ENCODE results near the gene ASPSCR1. TPM values are rescaled to one million over a fixed set of nuclear protein-coding genes. Genes with fewer than 3 reads are reported as not detected.

ASPSCR1 gene
- total and polyA plus RNA-seq, 2 of the 13 experiments (the other 11 are each of a cell fraction or from before 2014, with no cell fraction given) = 274 to 314 TPM

DNA sequence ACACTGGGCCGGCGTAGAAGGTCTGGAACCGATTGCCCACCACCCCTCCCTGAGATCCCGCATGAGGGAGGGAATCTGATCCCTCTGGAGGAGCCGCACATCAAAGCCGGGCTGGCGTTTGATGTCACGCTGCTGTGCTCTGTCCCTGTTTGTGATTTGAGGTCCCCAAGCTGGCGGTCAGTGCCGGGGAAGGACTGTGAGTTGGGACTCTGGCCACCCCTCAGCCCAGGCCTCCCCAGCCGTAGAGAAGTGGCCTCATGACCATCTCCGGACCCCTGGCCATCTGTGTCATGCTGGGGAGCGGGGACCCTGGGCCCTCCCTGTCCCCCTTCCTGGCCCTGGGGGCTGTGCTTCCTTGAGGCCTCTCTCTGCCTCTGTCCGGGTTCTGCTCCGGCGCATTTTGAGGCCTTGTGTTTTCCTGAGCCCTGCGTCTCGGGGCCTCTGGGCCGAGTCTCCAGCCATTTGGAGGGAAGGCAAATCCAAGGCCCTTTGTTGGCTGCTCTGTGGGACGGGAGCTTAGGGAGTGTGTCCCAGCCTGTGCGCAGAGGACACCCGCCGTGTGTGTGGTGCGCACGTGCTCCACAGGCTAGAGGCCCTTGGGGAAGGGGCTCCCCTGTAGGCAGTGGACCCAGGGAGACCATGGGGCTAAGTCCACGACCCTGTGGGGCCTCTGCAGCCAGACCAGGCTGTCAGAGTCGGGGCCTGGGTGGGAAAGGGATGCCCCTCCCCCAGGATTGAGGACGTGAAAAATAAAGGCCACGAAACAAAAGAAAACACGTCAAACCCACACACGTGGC is 15.1 kb downstream of the ASPSCR1 start (continued):
- TF ChIP-seq ATRX (CRISPR knock-in tag; IDR thresholded peaks at IDR 0.05; ENCODE audit: borderline replicate concordance) (peak; percentile 31; the same call in 1 of the 2 replicates), REPIN1 (CRISPR knock-in tag; IDR thresholded peaks at IDR 0.05; ENCODE audit: borderline replicate concordance, low read depth) (peak; percentile 96), ARNT (IDR thresholded peaks at IDR 0.05) (no peak), ZNF17 (CRISPR knock-in tag; IDR thresholded peaks at IDR 0.05) (peak; percentile 72), GATAD1 (CRISPR knock-in tag; IDR thresholded peaks at IDR 0.05) (peak; percentile 74), ZKSCAN1 (IDR thresholded peaks at IDR 0.05; ENCODE audit: low read length) (no peak), HNRNPUL1 (IDR thresholded peaks at IDR 0.05; ENCODE audit: low read depth, low read length) (no peak), HNRNPH1 (optimal IDR thresholded peaks at IDR 0.05; ENCODE audit: low read depth, low read length) (peak; percentile 81), NR3C1 (CRISPR knock-in tag; IDR thresholded peaks at IDR 0.05) (no peak), HNF4G (IDR thresholded peaks at IDR 0.05; ENCODE audit: borderline replicate concordance, low read depth, low read length) (peak; percentile 97), HNF4G (CRISPR knock-in tag; IDR thresholded peaks at IDR 0.05; ENCODE audit: borderline replicate concordance, low read depth) (peak; percentile 99), ZNF577 (CRISPR knock-in tag; IDR thresholded peaks at IDR 0.05; ENCODE audit: borderline replicate concordance, low read depth) (peak; percentile 22; the same call in 1 of the 2 replicates), ZBTB38 (CRISPR knock-in tag; IDR thresholded peaks at IDR 0.05) (0 out of 2 replicates have a peak, but pooled peaks have one; percentile 86), NCOA1 (CRISPR knock-in tag; IDR thresholded peaks at IDR 0.05) (no peak; the same call in 1 of the 2 replicates), ZNF331 (CRISPR knock-in tag; IDR thresholded peaks at IDR 0.05) (peak; percentile 92), ZNF317 (CRISPR knock-in tag; IDR thresholded peaks at IDR 0.05) (peak; percentile 94), TBX3 (IDR thresholded peaks at IDR 0.05; ENCODE audit: borderline replicate concordance) (no peak; the same call in 1 of the 2 replicates), MAFG (CRISPR knock-in tag; IDR thresholded peaks at IDR 0.05) (no peak), ZNF44 (CRISPR knock-in tag; IDR thresholded peaks at IDR 0.05) (peak; percentile 47; the same call in 1 of the 2 replicates)
- TF ChIP-seq, protein P1, sequence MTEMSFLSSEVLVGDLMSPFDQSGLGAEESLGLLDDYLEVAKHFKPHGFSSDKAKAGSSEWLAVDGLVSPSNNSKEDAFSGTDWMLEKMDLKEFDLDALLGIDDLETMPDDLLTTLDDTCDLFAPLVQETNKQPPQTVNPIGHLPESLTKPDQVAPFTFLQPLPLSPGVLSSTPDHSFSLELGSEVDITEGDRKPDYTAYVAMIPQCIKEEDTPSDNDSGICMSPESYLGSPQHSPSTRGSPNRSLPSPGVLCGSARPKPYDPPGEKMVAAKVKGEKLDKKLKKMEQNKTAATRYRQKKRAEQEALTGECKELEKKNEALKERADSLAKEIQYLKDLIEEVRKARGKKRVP (CRISPR knock-in tag; IDR thresholded peaks at IDR 0.05) = peak in 1 of 2 experiments; percentile 89; a peak in 3 of 4 replicates
- TF ChIP-seq, protein P2, sequence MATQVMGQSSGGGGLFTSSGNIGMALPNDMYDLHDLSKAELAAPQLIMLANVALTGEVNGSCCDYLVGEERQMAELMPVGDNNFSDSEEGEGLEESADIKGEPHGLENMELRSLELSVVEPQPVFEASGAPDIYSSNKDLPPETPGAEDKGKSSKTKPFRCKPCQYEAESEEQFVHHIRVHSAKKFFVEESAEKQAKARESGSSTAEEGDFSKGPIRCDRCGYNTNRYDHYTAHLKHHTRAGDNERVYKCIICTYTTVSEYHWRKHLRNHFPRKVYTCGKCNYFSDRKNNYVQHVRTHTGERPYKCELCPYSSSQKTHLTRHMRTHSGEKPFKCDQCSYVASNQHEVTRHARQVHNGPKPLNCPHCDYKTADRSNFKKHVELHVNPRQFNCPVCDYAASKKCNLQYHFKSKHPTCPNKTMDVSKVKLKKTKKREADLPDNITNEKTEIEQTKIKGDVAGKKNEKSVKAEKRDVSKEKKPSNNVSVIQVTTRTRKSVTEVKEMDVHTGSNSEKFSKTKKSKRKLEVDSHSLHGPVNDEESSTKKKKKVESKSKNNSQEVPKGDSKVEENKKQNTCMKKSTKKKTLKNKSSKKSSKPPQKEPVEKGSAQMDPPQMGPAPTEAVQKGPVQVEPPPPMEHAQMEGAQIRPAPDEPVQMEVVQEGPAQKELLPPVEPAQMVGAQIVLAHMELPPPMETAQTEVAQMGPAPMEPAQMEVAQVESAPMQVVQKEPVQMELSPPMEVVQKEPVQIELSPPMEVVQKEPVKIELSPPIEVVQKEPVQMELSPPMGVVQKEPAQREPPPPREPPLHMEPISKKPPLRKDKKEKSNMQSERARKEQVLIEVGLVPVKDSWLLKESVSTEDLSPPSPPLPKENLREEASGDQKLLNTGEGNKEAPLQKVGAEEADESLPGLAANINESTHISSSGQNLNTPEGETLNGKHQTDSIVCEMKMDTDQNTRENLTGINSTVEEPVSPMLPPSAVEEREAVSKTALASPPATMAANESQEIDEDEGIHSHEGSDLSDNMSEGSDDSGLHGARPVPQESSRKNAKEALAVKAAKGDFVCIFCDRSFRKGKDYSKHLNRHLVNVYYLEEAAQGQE (IDR thresholded peaks at IDR 0.05; ENCODE audit: borderline replicate concordance in 1 of 2, low read depth in 1 of 2, low read length in 2 of 2) = peak in 1 of 2 experiments; percentile 40; a peak in 1 of 4 replicates
- TF ChIP-seq, protein P3, sequence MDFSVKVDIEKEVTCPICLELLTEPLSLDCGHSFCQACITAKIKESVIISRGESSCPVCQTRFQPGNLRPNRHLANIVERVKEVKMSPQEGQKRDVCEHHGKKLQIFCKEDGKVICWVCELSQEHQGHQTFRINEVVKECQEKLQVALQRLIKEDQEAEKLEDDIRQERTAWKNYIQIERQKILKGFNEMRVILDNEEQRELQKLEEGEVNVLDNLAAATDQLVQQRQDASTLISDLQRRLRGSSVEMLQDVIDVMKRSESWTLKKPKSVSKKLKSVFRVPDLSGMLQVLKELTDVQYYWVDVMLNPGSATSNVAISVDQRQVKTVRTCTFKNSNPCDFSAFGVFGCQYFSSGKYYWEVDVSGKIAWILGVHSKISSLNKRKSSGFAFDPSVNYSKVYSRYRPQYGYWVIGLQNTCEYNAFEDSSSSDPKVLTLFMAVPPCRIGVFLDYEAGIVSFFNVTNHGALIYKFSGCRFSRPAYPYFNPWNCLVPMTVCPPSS (IDR thresholded peaks at IDR 0.05) = no peak
- TF ChIP-seq, protein P4, sequence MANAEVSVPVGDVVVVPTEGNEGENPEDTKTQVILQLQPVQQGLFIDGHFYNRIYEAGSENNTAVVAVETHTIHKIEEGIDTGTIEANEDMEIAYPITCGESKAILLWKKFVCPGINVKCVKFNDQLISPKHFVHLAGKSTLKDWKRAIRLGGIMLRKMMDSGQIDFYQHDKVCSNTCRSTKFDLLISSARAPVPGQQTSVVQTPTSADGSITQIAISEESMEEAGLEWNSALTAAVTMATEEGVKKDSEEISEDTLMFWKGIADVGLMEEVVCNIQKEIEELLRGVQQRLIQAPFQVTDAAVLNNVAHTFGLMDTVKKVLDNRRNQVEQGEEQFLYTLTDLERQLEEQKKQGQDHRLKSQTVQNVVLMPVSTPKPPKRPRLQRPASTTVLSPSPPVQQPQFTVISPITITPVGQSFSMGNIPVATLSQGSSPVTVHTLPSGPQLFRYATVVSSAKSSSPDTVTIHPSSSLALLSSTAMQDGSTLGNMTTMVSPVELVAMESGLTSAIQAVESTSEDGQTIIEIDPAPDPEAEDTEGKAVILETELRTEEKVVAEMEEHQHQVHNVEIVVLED (CRISPR knock-in tag; IDR thresholded peaks at IDR 0.05; ENCODE audit: borderline replicate concordance) = peak; percentile 81
